GM21737 (cell line): ENCODE results near the gene SPATA3.
"Not testable (repeated sequence)": the region's sequence is repeated elsewhere in the genome, so short reads cannot be mapped to it uniquely, and the experiment has no call there.

Source experiments
- ATAC-seq: cut with Tn5 transposase; IDR thresholded peaks from one replicate; pipeline ENCODE4 v1.9.1; 2021; ENCODE audit warnings: mild to moderate bottlenecking, moderate library complexity; ENCODE audit not compliant: unreplicated experiment

The SPATA3 gene

DNA sequence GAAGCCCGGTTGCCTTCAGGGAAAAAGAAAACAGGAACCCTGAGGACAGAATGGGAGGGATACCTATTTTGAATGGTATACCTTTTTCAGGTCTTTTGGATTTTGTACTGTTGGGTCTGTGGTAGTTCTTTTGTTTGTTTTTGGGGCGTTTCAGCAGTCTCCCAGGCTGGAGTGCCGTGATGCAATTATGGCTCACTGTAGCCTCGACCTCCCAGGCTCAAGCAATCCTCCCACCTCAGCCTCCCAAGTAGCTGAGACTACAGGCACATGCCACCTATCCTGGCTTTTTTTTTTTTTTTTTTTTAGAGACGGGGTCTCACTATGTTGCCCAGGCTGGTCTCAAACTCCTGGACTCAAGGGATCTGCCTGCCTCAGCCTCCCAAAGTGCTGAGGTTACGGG is 27.6 kb upstream of the SPATA3 start:
- ATAC-seq = not testable (repeated sequence)

DNA sequence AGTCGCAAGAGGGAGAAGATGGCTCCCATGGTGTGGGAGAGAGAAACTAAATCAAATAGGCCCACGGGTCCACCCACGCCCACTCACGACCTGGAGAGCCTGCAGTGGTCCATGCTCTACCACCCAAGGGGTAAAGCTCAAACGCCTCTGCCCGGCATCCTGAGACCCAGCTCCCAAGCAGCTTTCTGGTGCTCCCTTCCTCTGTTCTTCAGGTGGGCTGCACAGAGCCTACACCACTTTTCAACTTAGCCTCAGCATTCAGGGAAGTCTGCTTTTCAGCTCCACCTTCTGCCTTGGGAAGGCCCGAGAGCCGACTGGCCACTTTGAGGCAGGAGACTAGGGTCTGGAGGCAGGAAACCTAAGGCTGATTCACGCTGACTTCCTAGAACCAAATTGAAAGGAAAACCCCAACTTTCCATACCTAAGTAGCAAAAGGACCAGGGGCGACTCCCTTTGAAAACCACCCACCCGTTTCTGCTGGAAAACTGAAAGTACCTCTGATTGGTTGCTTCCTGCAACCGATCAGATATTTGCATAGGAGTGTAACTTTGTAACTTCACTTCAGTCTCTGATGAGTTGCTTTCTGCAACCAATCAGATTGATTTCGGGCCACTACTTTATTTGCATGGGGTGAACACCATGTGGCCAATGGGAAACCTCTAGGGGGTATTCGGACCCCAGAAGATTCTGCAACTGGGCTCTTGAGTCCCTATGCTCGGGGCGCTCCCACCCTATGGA is 26.8 kb upstream of the SPATA3 start:
- ATAC-seq = no peak

DNA sequence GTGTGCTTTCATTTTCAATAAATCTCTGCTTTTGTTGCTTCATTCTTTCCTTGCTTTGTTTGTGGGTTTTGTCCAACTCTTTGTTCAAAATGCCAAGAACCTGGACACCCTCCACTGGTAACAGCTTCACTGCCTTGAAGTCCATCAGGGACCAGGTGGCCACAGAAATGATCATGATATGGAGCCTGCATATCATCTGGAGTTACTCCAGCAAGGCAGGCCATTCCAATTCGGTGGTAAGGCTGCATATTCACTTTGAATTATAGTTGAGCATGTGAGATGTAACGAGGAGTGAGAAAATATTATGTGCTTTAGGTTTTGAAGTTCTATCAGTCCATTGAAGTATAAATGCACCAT is 26.3 kb upstream of the SPATA3 start:
- ATAC-seq = no peak

GRCh38 chr2:230972046-230972445 is 23.9 kb upstream of the SPATA3 start:
- no peak for ATAC-seq

- ATAC-seq = peak; percentile 84
These were observed 21.6 kb upstream of the SPATA3 start for GRCh38 chr2:230974096-230974913.

DNA sequence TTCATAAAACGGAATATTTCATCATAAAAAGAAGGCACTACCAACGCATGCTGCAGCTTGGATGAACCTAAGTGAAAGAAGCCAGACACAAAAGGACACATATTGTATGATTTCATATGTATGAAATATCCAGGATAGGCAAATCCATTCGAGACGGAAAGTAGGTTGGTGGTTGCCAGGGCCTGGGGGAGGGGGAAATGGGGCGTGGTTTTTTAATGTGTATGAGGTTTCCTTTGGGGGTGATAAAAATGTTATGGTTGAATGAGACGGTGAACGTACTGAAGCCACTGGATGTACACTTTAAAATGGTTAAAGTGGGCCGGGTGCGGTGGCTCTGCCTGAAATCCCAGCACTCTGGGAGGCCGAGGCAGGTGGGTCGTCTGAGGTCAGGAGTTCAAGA is 20.0 kb upstream of the SPATA3 start:
- no peak for ATAC-seq

- ATAC-seq = no peak
These were observed 19.2 kb upstream of the SPATA3 start for GRCh38 chr2:230976671-230977171.

- no peak for ATAC-seq
These were observed 15.5 kb upstream of the SPATA3 start for GRCh38 chr2:230980468-230980867.

DNA sequence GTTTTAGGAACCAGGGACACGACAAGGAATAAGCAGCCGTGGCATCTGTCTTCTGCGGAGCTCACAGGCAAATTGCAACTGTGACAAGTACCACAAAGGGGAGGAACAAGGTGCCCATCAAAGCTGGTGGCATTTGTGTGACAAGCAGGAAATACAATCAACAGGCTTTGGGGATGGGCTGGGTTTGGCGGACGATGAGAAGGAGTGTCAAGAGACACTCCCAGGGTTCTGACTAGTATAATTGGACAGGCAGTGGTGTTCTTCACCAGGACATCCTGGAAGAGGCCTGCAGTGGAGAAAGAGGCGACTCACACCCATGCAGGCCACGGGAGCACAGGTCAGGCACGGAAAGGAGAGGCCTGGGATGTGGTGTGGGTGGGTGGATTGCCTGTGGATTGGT is 14.2 kb upstream of the SPATA3 start:
- no peak for ATAC-seq

DNA sequence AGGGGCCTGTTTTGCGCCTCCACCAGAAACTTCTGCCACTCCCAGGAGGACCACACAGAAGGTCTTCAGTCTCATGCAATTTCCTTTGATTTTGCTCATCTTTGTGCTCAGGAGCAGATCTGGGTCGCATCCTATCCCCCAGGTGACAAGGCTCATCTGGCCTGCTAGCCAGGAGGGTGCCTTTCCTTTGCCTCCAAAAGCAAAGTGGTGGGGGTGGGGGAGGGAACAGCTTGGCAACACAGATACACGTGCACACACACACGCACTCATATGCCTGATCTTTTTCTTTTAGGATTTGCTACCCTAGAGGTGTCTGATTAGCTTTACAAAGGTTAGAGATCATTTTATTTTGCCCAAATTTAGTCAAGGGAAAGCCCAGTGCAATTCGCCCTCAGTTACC is 13.8 kb upstream of the SPATA3 start:
- no peak for ATAC-seq

DNA sequence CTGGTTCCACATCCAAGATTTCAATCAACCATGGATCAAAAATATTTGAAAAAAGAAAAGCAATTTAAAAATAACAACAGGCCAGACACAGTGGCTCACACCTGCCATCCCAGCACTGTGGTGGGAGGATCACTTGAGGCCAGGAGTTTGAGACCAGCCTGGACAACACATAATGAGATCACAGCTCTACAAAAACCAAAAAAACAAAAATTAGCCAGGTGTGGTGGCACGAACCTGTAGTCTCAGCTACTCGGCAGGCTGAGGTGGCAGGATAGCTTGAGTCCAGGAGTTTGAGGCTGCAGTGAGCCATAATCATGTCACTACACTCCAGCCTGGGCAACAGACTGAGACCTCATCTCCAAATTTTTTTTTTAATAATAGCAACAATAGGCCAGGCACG is 13.4 kb upstream of the SPATA3 start:
- no peak for ATAC-seq

DNA sequence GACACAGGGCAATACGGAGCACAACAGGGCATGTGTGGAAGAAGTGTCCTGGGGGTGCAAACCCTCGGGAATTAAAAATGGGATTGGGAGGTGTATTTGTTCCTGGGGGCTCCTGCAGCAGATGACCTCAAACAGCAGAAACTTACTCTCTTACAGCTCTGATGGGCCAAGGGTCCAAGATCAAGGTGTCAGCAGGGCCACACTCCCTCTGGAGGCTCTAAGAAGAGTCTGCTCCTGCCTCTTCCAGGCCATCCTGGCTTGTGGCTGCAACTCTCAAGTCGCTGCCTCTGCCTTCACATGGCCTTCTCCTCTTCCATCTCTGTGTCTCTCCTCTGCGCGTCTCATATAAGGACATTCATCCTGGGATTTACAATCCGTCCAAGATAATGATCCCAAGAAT is 12.4 kb upstream of the SPATA3 start:
- no peak for ATAC-seq

DNA sequence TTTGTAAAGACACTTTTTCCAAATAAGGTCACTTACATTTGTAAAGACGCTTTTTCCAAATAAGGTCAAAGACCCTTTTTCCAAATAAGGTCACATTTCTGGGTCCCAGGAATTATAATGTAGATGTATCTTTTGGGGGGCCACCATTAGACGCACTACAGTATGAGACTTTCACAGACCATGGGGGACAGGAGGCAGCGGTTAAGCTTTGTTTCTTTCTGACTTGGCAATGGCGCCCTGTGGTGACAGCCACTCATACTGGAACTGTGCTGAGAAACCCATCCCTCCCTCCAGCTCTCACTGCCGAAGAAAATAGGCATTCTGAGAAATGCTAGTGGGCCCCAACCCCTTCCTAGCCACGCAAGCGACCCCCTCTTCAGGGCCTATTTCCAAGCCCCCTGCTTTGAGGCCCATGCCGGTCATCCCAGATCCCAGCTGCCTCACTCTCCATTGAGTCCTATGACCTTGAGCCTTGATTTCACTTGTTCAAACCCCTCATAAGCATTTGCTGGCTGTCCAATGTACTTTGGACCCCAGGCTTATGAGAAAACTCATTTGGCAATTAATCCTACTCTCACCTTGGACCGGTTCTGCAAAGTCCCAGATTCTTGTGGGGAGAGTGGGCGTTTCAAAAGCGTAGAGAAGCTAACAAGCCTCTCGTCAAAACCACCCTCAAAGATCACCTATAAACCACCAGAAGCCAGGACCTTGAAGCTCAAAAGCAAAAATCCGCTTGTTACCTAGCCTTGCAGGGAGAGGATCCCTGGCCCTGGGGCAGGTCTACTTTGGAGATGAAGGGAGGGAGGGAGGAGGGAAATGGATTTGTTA is 11.3 kb upstream of the SPATA3 start:
- ATAC-seq = peak; percentile 81

GRCh38 chr2:230985519-230986231 is 10.2 kb upstream of the SPATA3 start:
- ATAC-seq = no peak

- no peak for ATAC-seq
These were observed 9.3 kb upstream of the SPATA3 start for GRCh38 chr2:230986520-230987136.

- no peak for ATAC-seq
These were observed 8.5 kb upstream of the SPATA3 start for GRCh38 chr2:230987137-230988020.

DNA sequence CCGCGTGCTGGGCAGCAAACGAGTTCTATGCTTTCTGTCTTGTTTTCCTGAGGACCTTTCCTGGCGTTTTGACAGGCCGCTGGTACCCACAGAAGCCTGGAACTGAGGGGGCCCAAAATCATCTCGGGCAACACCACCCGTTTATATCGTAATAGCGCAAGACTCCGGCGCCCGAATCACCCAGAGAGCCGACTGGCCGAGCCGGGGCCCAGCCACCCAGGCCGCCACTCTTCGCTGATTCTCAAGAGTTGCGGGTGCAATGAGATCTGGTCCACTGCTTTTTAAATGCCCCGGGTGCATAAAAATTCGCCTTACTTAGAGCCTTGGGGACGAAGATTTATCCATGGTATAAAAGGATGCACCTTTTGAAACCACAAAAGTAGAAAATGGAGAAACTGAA is 6.2 kb upstream of the SPATA3 start:
- no peak for ATAC-seq

DNA sequence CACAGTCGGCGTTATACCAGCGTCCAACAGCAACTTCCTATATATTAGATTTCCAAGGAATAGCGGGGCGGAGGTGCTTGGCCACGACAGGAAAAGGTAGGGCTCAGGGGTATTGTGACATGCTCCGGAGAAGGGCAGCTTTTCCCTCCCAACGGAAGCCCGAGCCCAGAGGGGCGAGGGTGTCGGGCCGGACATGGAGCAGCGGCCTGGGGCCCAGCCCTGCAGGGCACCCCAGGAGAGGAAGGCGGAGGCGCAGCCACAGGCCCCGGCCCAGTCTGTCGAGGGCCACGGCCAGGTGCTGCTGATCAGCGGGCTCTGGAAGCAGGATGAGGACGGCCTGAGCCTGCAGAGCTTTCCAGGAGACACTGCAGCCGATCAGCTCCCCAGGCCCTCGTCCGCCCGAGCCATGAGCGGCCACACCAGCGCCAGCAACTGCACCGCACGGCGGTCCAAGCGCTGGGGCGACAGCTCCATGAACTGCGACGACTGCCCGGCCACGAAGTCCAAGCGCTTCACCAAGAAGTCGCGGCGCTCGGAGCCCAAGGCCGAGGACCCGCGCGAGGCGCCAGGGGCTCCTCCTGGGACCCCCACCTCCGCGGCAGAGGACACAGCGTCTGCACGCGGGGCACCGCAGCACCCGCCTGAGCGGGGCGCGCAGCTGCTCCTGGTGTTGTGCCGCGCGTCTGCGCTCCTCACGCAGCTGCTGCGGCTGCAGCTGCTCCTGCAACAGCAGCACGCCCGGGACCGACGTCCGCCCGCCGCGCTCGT is 5.6 kb upstream of the SPATA3 start:
- no peak for ATAC-seq

DNA sequence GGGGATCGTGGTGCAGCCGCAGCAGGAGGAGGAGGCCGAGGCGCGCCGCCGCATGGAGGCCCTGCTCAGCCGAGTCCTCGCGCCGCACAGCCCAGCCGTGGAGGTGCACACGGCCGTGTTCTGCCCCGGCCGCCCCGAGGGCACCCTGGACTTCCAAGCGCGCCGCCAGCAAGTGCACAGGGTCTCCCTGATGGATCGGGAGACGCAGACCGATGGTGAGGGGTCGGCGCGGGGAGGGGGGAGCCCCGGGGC is 5.1 kb upstream of the SPATA3 start:
- ATAC-seq = no peak
